H1 (cell line): Measurements from ENCODE around the gene KLHDC4. TPM values are rescaled to one million over a fixed set of nuclear protein-coding genes. Genes with fewer than 3 reads are reported as not detected.

Experiments used
- CTCF ChIA-PET: fragments of 300-600 bp; sonication (Branson Sonifier 250); formaldehyde crosslinking; loops from one replicate; lab custom pipeline; 2021; ENCODE audit not compliant: partially characterized antibody; lab: Charles Lee
- POLR2A ChIA-PET: fragments of 300-600 bp; sonication (Branson Sonifier 250); formaldehyde crosslinking; loops from one replicate; lab custom pipeline; 2021; ENCODE audit warnings: inconsistent platforms; ENCODE audit not compliant: partially characterized antibody; lab: Charles Lee
- DNase-seq, 2 experiments: peaks; one replicate each; pipeline versions ENCODE4 v3.0.0 to v3.0.0-alpha.2; 2010 to 2022; ENCODE audit warnings: low spot score in 2 of 2, low read depth in 1 of 2, mixed read lengths in 1 of 2
- FAIRE-seq: peaks from 2 replicates; lab custom pipeline; 2011; peaks lifted over from hg19 to GRCh38; lab: Jason Lieb, UNC
- H2AFZ ChIP-seq: 2 replicates; pipeline ENCODE4 v1.8.1; 2012; ENCODE audit warnings: low read length, inconsistent platforms
- H2AK5ac ChIP-seq: 2 replicates; pipeline ENCODE4 v1.6.1; 2013; ENCODE audit warnings: low read depth, low read length
- H2BK120ac ChIP-seq: replicated peaks from 2 replicates; pipeline ENCODE3; 2013; ENCODE audit warnings: low read depth, low read length, inconsistent platforms
- H2BK12ac ChIP-seq: 2 replicates; pipeline ENCODE4 v1.6.1; 2013; ENCODE audit warnings: low read depth, low read length
- H2BK15ac ChIP-seq: 2 replicates; pipeline ENCODE4 v1.6.1; 2013; ENCODE audit warnings: low read length
- H2BK20ac ChIP-seq: 2 replicates; pipeline ENCODE4 v1.6.1; 2013; ENCODE audit warnings: low read length
- H2BK5ac ChIP-seq: 2 replicates; pipeline ENCODE4 v1.6.1; 2013; ENCODE audit warnings: low read depth, low read length
- H3K14ac ChIP-seq: 2 replicates; pipeline ENCODE4 v1.6.1; 2013; ENCODE audit warnings: inconsistent platforms; ENCODE audit not compliant: insufficient read length
- H3K18ac ChIP-seq: 2 replicates; pipeline ENCODE4 v1.6.1; 2013; ENCODE audit warnings: low read length; ENCODE audit errors: extremely low read depth
- H3K23ac ChIP-seq: 2 replicates; pipeline ENCODE4 v1.6.1; 2013; ENCODE audit warnings: inconsistent platforms; ENCODE audit not compliant: insufficient read length
- H3K23me2 ChIP-seq: 2 replicates; pipeline ENCODE4 v1.6.1; 2013; ENCODE audit warnings: low read depth, low read length
- H3K27ac ChIP-seq: 2 replicates; pipeline ENCODE4 v1.6.1; 2011; ENCODE audit warnings: low read depth, low read length, inconsistent platforms
- H3K27me3 ChIP-seq, 4 experiments: replicated peaks in 1 of 4; 1 replicate in 1 of 4; 2 replicates in 3 of 4; pipeline versions ENCODE4 v1.6.1 to v1.8.1; 2011 to 2013; ENCODE audit warnings: low read length in 3 of 4, mild to moderate bottlenecking in 3 of 4, inconsistent platforms in 2 of 4, mixed read lengths in 2 of 4, moderate library complexity in 1 of 4; ENCODE audit not compliant: control insufficient read depth in 3 of 4, insufficient read depth in 3 of 4; ENCODE audit errors: extremely low read depth in 1 of 4
- H3K36me3 ChIP-seq, 4 experiments: 2 replicates each; pipeline versions ENCODE4 v1.6.1 to v1.8.1; 2011 to 2013; ENCODE audit warnings: mild to moderate bottlenecking in 4 of 4, low read length in 3 of 4, moderate library complexity in 2 of 4, control low read depth in 1 of 4, inconsistent platforms in 1 of 4; ENCODE audit not compliant: insufficient read depth in 4 of 4, control insufficient read depth in 2 of 4
- H3K4ac ChIP-seq: replicated peaks from 2 replicates; pipeline ENCODE3; 2013; ENCODE audit warnings: low read length, low read depth, mixed read lengths, inconsistent platforms; ENCODE audit not compliant: insufficient read length
- H3K4me1 ChIP-seq, 4 experiments: replicated peaks in 1 of 4; 1 replicate in 1 of 4; 2 replicates in 3 of 4; pipeline versions ENCODE4 v1.6.1 to v1.8.1; 2011 to 2013; ENCODE audit warnings: low read length in 3 of 4, inconsistent platforms in 2 of 4, mixed read lengths in 1 of 4; ENCODE audit not compliant: insufficient read depth in 4 of 4, control insufficient read depth in 3 of 4
- H3K4me2 ChIP-seq, 2 experiments: 2 replicates each; pipeline versions ENCODE4 v1.6.1 to v1.8.1; 2011 to 2013; ENCODE audit warnings: low read depth in 2 of 2, low read length in 2 of 2, control low read depth in 1 of 2, inconsistent platforms in 1 of 2, mild to moderate bottlenecking in 1 of 2; ENCODE audit not compliant: insufficient read depth in 1 of 2
- H3K4me3 ChIP-seq, 4 experiments: fragments of 200-600, 300-600 bp in 1 of 4; sonication (generic), shearing (Covaris generic), sonication (Bioruptor Twin) in 1 of 4; 2 replicates each; pipeline versions ENCODE4 v1.5.1 to v1.8.1; 2011 to 2016; ENCODE audit warnings: low read length in 4 of 4, low read depth in 3 of 4, control low read depth in 2 of 4, inconsistent platforms in 2 of 4, mild to moderate bottlenecking in 2 of 4, mixed read lengths in 1 of 4, moderate library complexity in 1 of 4; ENCODE audit not compliant: insufficient read depth in 2 of 4; ENCODE audit errors: extremely low read depth in 1 of 4
- H3K56ac ChIP-seq: replicated peaks from 2 replicates; pipeline ENCODE3; 2013; ENCODE audit warnings: low read depth, mild to moderate bottlenecking, mixed read lengths, low read length, inconsistent platforms; ENCODE audit not compliant: insufficient read length
- H3K79me1 ChIP-seq: 2 replicates; pipeline ENCODE4 v1.6.1; 2013; ENCODE audit warnings: low read depth, low read length, control low read depth
- H3K79me2 ChIP-seq, 2 experiments: 2 replicates each; pipeline versions ENCODE4 v1.6.1 to v1.8.1; 2012 to 2013; ENCODE audit warnings: low read length in 2 of 2, mild to moderate bottlenecking in 2 of 2, inconsistent platforms in 1 of 2; ENCODE audit not compliant: insufficient read depth in 2 of 2, control insufficient read depth in 1 of 2
- H3K9ac ChIP-seq, 4 experiments: replicated peaks in 1 of 4; 1 replicate in 1 of 4; 2 replicates in 3 of 4; pipeline versions ENCODE4 v1.6.1 to v1.8.1; 2011 to 2013; ENCODE audit warnings: low read depth in 3 of 4, low read length in 3 of 4, control low read depth in 2 of 4, mild to moderate bottlenecking in 2 of 4, moderate library complexity in 2 of 4, inconsistent platforms in 1 of 4; ENCODE audit errors: extremely low read depth in 1 of 4
- H3K9me3 ChIP-seq, 2 experiments: 2 replicates each; pipeline versions ENCODE4 v1.6.1 to v1.8.1; 2012 to 2013; ENCODE audit warnings: mild to moderate bottlenecking in 2 of 2, moderate library complexity in 2 of 2, control low read depth in 1 of 2, inconsistent platforms in 1 of 2, low read depth in 1 of 2, low read length in 1 of 2, mixed read lengths in 1 of 2; ENCODE audit not compliant: insufficient read depth in 2 of 2
- H4K20me1 ChIP-seq, 2 experiments: replicated peaks in 1 of 2; 2 replicates each; pipeline versions ENCODE3 to v1.8.1; 2011 to 2013; ENCODE audit warnings: inconsistent platforms in 2 of 2, low read length in 2 of 2, mild to moderate bottlenecking in 1 of 2; ENCODE audit not compliant: insufficient read depth in 2 of 2, control insufficient read depth in 1 of 2
- H4K5ac ChIP-seq: 2 replicates; pipeline ENCODE4 v1.6.1; 2013; ENCODE audit warnings: low read length, low read depth, mixed read lengths, inconsistent platforms; ENCODE audit not compliant: insufficient read length
- H4K8ac ChIP-seq: 2 replicates; pipeline ENCODE4 v1.8.0; 2013; ENCODE audit warnings: mild to moderate bottlenecking, moderate library complexity, low read length, inconsistent platforms; ENCODE audit not compliant: insufficient read depth; ENCODE audit errors: extremely low read depth
- H4K91ac ChIP-seq: replicated peaks from 2 replicates; pipeline ENCODE3; 2013; ENCODE audit warnings: low read length, mixed read lengths, inconsistent platforms; ENCODE audit not compliant: insufficient read length
- BCL11A ChIP-seq, 2 experiments: IDR thresholded peaks; one replicate each; pipeline ENCODE4 v1.6.1; 2011; ENCODE audit warnings: low read depth in 2 of 2, low read length in 2 of 2, mild to moderate bottlenecking in 2 of 2
- CBX5 ChIP-seq: fragments of 300-800, 300-1000 bp; sonication (generic); IDR thresholded peaks from 2 replicates; pipeline ENCODE4 v1.7.1; 2016; ENCODE audit warnings: antibody characterized with exemption, low read length, low read depth
- CHD1 ChIP-seq: IDR thresholded peaks from 2 replicates; pipeline ENCODE4 v1.6.1; 2012; ENCODE audit warnings: low read depth, low read length, improper control_type of control experiment
- FOSL1 ChIP-seq: IDR thresholded peaks from 2 replicates; pipeline ENCODE4 v1.6.1; 2011; ENCODE audit warnings: mild to moderate bottlenecking, low read depth, low read length, moderate library complexity; ENCODE audit not compliant: insufficient read depth
- POU5F1 ChIP-seq: IDR thresholded peaks from 2 replicates; pipeline ENCODE4 v1.6.1; 2011; ENCODE audit warnings: low read depth, mild to moderate bottlenecking, low read length, moderate library complexity
- SIRT6 ChIP-seq: IDR thresholded peaks from one replicate; pipeline ENCODE4 v1.7.1; 2012; ENCODE audit warnings: low read length, inconsistent platforms
- SUZ12 ChIP-seq: fragments of 200-600 bp; sonication (generic); IDR thresholded peaks from 2 replicates; pipeline ENCODE4 v1.6.1; 2012; ENCODE audit warnings: mild to moderate bottlenecking, inconsistent platforms, low read length, moderate library complexity, mixed read lengths
- WGBS, 2 experiments: shearing (Covaris generic) in 1 of 2; methylation state at CpG; one replicate each; pipeline versions ENCODE4 v1.1.6 to v1.1.7; 2013 to 2015; ENCODE audit warnings: low lambda C conversion rate in 2 of 2, mixed read lengths in 2 of 2, inconsistent platforms in 1 of 2, low coverage in 1 of 2, missing lambda C conversion rate in 1 of 2; ENCODE audit not compliant: insufficient replicate concordance in 2 of 2, insufficient coverage in 1 of 2, insufficient read length in 1 of 2; ENCODE audit errors: extremely low coverage in 1 of 2, missing lambda C conversion rate in 1 of 2; 5-methylcytosine and 5-hydroxymethylcytosine counted together
- polyA plus RNA-seq, 7 experiments: library from polyadenylated mRNA; depleted of rRNA in 3 of 7; stranded (reverse) in 5 of 7; unstranded in 2 of 7; fragments of >200 nt in 5 of 7; fragments of 200-250 nt in 2 of 7; gene quantifications; 1 replicate in 5 of 7; 2 replicates in 1 of 7; 4 replicates in 1 of 7; pipeline versions ENCODE4 v1.2.1 to v1.2.3, GENCODE V29; 2011 to 2013; ENCODE audit warnings: missing spikeins in 2 of 7, mixed read lengths in 2 of 7
- total RNA-seq: library from RNA; stranded (reverse); fragmentation: NEBNext Ultra II Directional; extraction: Animal tissue kit (Norgen Biotek cat#: 25700); gene quantifications from 2 replicates; pipeline ENCODE4 v1.2.1, GENCODE V29; 2021
- TF ChIP-seq, protein P1 (sequence below): IDR thresholded peaks from 2 replicates; pipeline ENCODE4 v1.6.1; 2012; ENCODE audit warnings: inconsistent platforms

The KLHDC4 gene
- total and polyA plus RNA-seq, 2 of the 8 experiments (the other 6 are each of a cell fraction or from before 2014, with no cell fraction given) = 23.7 to 63.9 TPM

DNA sequence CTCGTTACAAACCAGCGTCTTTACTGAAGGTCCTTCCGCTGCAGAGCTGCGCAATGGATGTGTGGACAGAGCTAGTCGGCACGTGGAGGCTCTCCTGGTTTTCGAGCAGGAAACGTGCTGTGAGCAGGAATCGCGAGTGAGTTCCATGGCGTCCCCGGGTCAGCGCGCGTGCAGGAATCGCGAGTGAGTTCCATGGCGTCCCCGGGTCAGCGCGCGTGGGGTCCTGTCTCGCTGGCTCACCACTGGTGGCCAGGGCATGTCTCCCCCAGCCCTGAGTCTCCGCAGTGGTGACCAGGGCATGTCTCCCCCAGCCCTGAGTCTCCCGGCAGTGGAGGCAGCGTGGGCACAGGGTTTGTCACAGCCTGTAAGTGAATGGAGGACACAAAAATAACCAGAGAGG lies 62.7 kb downstream of the KLHDC4 start:
- ChIA-PET CTCF (interaction anchor here (0.5 to 3.3 kb wide), 21 partner anchors 10 to 302 kb away, joined by 3 to 47 read pairs (median 5); no protein-coding TSS in a partner anchor), POLR2A (interaction anchor here (1.0 kb wide), 1 partner anchor 39 kb away, joined by 3 read pairs; no protein-coding TSS in a partner anchor)
- no peak overlapping the region for H2BK15ac ChIP-seq
- H4K20me1 ChIP-seq = peaks cover 4 to 13% of the 10 kb centered on the region in 2 experiments
- DNase-seq (no peak), FAIRE-seq (no peak)
- no peak overlapping the region for H3K18ac ChIP-seq
- H2AFZ ChIP-seq = no peak overlapping the region
- no peak overlapping the region for H4K8ac ChIP-seq
- H3K4me2 ChIP-seq = no peak overlapping the region
- 89% methylated on average over 14 of the region's 26 CpGs; no CpG with 5 or more reads in 1 of the 2 experiments for WGBS, 2 experiments
- no peaks in the 10 kb centered on the region; a peak in 1 of 4 replicates for H3K79me2 ChIP-seq
- peaks cover 0 to 3% (median 0%) of the 10 kb centered on the region in 4 experiments; a peak in 2 of 7 replicates for H3K4me1 ChIP-seq
- H2BK20ac ChIP-seq = no peak overlapping the region
- H3K14ac ChIP-seq = no peak overlapping the region
- H3K27me3 ChIP-seq = no peaks in the 10 kb centered on the region
- H4K91ac ChIP-seq = no peak overlapping the region
- no peak overlapping the region for H3K4ac ChIP-seq
- H3K27ac ChIP-seq = no peak overlapping the region
- H3K4me3 ChIP-seq = no peak overlapping the region
- no peaks in the 10 kb centered on the region for H3K9me3 ChIP-seq
- no peak overlapping the region for H2BK12ac ChIP-seq
- no peak overlapping the region for H4K5ac ChIP-seq
- H3K23me2 ChIP-seq = no peaks in the 10 kb centered on the region
- no peak overlapping the region for H3K56ac ChIP-seq
- H3K9ac ChIP-seq = no peak overlapping the region; a peak in 1 of 7 replicates
- peaks cover 6 to 22% (median 12%) of the 10 kb centered on the region in 4 experiments; a peak in 6 of 8 replicates for H3K36me3 ChIP-seq
- H2AK5ac ChIP-seq = no peak overlapping the region
- TF ChIP-seq, protein P1, sequence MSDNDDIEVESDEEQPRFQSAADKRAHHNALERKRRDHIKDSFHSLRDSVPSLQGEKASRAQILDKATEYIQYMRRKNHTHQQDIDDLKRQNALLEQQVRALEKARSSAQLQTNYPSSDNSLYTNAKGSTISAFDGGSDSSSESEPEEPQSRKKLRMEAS = no peak
- no peak for TF ChIP-seq CHD1
- no peak for TF ChIP-seq SUZ12
- TF ChIP-seq SIRT6 = no peak
- no peak for TF ChIP-seq FOSL1
- no peak for TF ChIP-seq CBX5
- TF ChIP-seq POU5F1 = no peak
- no peak for TF ChIP-seq BCL11A (IDR thresholded peaks at IDR 0.05; ENCODE audit: low read depth in 2 of 2, low read length in 2 of 2)
- peaks cover 5% of the 10 kb centered on the region; the same call in 1 of the 2 replicates for H3K79me1 ChIP-seq
- H2BK5ac ChIP-seq = no peak overlapping the region
- H3K23ac ChIP-seq = no peak overlapping the region
- no peak overlapping the region for H2BK120ac ChIP-seq
